Endothelial cell of umbilical vein (primary cell): ENCODE data around the gene SLIT2. TPM values are rescaled to one million over a fixed set of nuclear protein-coding genes. Genes with fewer than 3 reads are reported as not detected.
A peak's percentile ranks its signal among the peaks of the same experiment; 100 is the strongest.

Experiments used
- BruUV-seq: library from RNA; stranded (reverse); fragments of 400-500 nt; replicated peaks from 2 replicates; lab custom pipeline; 2021; lab: Mats Ljungman, UMichigan
- CTCF ChIA-PET: fragments of 300-600, 350-600 bp; sonication (Branson Sonifier 250); formaldehyde crosslinking; loops from one replicate; lab custom pipeline; 2021; ENCODE audit warnings: antibody characterized with exemption, inconsistent platforms; lab: Charles Lee
- POLR2A ChIA-PET: fragments of 300-600, 350-600 bp; sonication (Branson Sonifier 250); formaldehyde crosslinking; loops from one replicate; lab custom pipeline; 2021; ENCODE audit warnings: antibody characterized with exemption, inconsistent platforms; lab: Charles Lee
- DNase-seq: peaks from one replicate; pipeline ENCODE4 v3.0.0-alpha.2; 2011; ENCODE audit warnings: low read depth, low spot score
- FAIRE-seq: peaks from 2 replicates; lab custom pipeline; 2011; peaks lifted over from hg19 to GRCh38; lab: Jason Lieb, UNC
- H2AFZ ChIP-seq: 2 replicates; pipeline ENCODE4 v1.6.0; 2012; ENCODE audit warnings: low read depth, low read length, control low read depth, inconsistent platforms
- H3K27ac ChIP-seq: 2 replicates; pipeline ENCODE4 v1.5.1; 2011; ENCODE audit warnings: low read depth, mild to moderate bottlenecking, control low read depth, low read length, moderate library complexity; ENCODE audit not compliant: insufficient read depth
- H3K27me3 ChIP-seq, 2 experiments: 2 replicates each; pipeline versions ENCODE4 v1.6.0 to v1.6.1; 2011; ENCODE audit warnings: low read length in 2 of 2, mixed read lengths in 1 of 2; ENCODE audit not compliant: control insufficient read depth in 2 of 2, insufficient read depth in 2 of 2
- H3K36me3 ChIP-seq, 2 experiments: 2 replicates in 1 of 2; 3 replicates in 1 of 2; pipeline ENCODE4 v1.5.1; 2011; ENCODE audit warnings: low read length in 2 of 2, mild to moderate bottlenecking in 1 of 2, moderate library complexity in 1 of 2; ENCODE audit not compliant: control insufficient read depth in 2 of 2, insufficient read depth in 2 of 2; ENCODE audit errors: extremely low read depth in 1 of 2
- H3K4me1 ChIP-seq: 3 replicates; pipeline ENCODE4 v1.5.1; 2011; ENCODE audit warnings: mild to moderate bottlenecking, low read length; ENCODE audit not compliant: control insufficient read depth, insufficient read depth; ENCODE audit errors: extremely low read depth
- H3K4me2 ChIP-seq: 2 replicates; pipeline ENCODE4 v1.6.1; 2011; ENCODE audit warnings: low read length, control low read depth, mixed read lengths; ENCODE audit not compliant: insufficient read depth
- H3K4me3 ChIP-seq, 3 experiments: fragments of 200-600 bp in 1 of 3; sonication (generic), shearing (Covaris generic) in 1 of 3; replicated peaks in 1 of 3; 2 replicates each; pipeline ENCODE4 v1.5.1; 2011 to 2016; ENCODE audit warnings: control low read depth in 3 of 3, low read length in 3 of 3, mild to moderate bottlenecking in 2 of 3, inconsistent platforms in 1 of 3, low read depth in 1 of 3, moderate library complexity in 1 of 3; ENCODE audit not compliant: insufficient read depth in 1 of 3
- H3K79me2 ChIP-seq: 2 replicates; pipeline ENCODE4 v1.6.0; 2012; ENCODE audit warnings: low read length, inconsistent platforms; ENCODE audit not compliant: control insufficient read depth, insufficient read depth
- H3K9ac ChIP-seq: replicated peaks from 2 replicates; pipeline ENCODE3; 2011; ENCODE audit warnings: low read length, control low read depth; ENCODE audit not compliant: insufficient read depth; ENCODE audit errors: extremely low read depth
- H3K9me1 ChIP-seq: replicated peaks from 3 replicates; pipeline ENCODE4 v1.6.0; 2011; ENCODE audit warnings: mild to moderate bottlenecking, low read length; ENCODE audit not compliant: control insufficient read depth, insufficient read depth; ENCODE audit errors: extremely low read depth
- H3K9me3 ChIP-seq: replicated peaks from 2 replicates; pipeline ENCODE4 v1.5.1; 2012; ENCODE audit warnings: low read length, inconsistent platforms; ENCODE audit not compliant: control insufficient read depth, insufficient read depth
- H4K20me1 ChIP-seq: replicated peaks from 2 replicates; pipeline ENCODE3; 2011; ENCODE audit warnings: mild to moderate bottlenecking, low read length; ENCODE audit not compliant: control insufficient read depth, insufficient read depth; ENCODE audit errors: extremely low read depth
- FOS ChIP-seq: IDR thresholded peaks from 2 replicates; pipeline ENCODE4 v1.6.1; 2011; ENCODE audit warnings: mild to moderate bottlenecking, low read length, moderate library complexity, borderline replicate concordance; ENCODE audit not compliant: insufficient read depth
- GATA2 ChIP-seq: IDR thresholded peaks from 2 replicates; pipeline ENCODE4 v1.7.0; 2011; ENCODE audit warnings: low read depth, mild to moderate bottlenecking, moderate library complexity, mixed read lengths, low read length; ENCODE audit not compliant: insufficient read length, insufficient read depth
- POLR2AphosphoS5 ChIP-seq: IDR thresholded peaks from 2 replicates; pipeline ENCODE4 v1.6.1; 2012; ENCODE audit warnings: low read depth, mild to moderate bottlenecking, control low read depth, low read length, moderate library complexity; ENCODE audit not compliant: insufficient read depth
- dilution Hi-C: fragments of 300-500 bp; cut with MboI; formaldehyde crosslinking; loops from one replicate; pipeline ENCODE4 v1.15.0; 2019; ENCODE audit warnings: low sequenced_read_pairs; ENCODE audit not compliant: extremely low pct_ligation_motif_present
- intact Hi-C: fragments of 100-400 bp; cut with micrococcal nuclease; formaldehyde crosslinking; loops from one replicate; pipeline ENCODE4 v1.10.0; 2022
- polyA plus RNA-seq, 4 experiments: library from polyadenylated mRNA; depleted of rRNA in 3 of 4; stranded (reverse) in 3 of 4; unstranded in 1 of 4; fragments of >200 nt; gene quantifications; 2 replicates each; pipeline versions ENCODE4 v1.2.1 to v1.2.3, GENCODE V29; 2011 to 2012; ENCODE audit warnings: missing spikeins in 1 of 4
- total RNA-seq: library from RNA; stranded (reverse); gene quantifications from 2 replicates; pipeline ENCODE4 v1.2.3, GENCODE V29; 2021
- TF ChIP-seq, protein P1 (sequence below), 2 donors: IDR thresholded peaks; 1 replicate in 1 of 2; 2 replicates in 1 of 2; pipeline ENCODE4 v1.5.1; 2011; ENCODE audit warnings: low read length in 2 of 2, mild to moderate bottlenecking in 2 of 2, moderate library complexity in 2 of 2, control low read depth in 1 of 2, inconsistent platforms in 1 of 2, low read depth in 1 of 2; ENCODE audit not compliant: insufficient read depth in 1 of 2; ENCODE audit errors: extremely low read depth in 1 of 2

The SLIT2 gene
- total and polyA plus RNA-seq, 2 donors (not counting 3 experiments of a cell fraction or from before 2014, with no cell fraction given), result 9.3 to 22.2 TPM

DNA sequence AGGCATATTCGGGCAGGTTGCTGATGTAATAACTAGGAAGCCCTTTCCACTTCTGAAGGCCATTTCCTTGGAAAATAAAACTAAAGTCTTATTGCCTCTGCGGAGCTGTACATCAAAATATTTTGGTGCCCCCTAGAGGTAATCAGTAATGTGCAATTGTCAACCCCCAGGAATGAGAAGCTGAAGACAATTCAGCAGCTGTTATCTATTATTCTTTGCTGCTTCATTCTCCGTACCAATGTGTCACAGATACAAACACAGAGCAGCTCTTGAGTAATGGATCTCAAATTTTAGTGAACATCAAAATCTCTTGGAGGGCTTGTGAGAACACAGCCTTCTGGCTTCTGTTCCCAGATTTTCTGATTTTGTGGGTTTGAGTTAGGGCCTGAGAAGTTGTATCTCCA, 3.5 kb upstream of the SLIT2 start:
- intact Hi-C loops, result loop anchor here (1.0 to 5.0 kb wide), 5 partner anchors 206 to 1023 kb away; no protein-coding TSS in a partner anchor
- no peak overlapping the region for H3K4me3 ChIP-seq
- H3K4me2 ChIP-seq, result no peak overlapping the region
- no peaks in the 10 kb centered on the region for H3K36me3 ChIP-seq
- ChIA-PET CTCF (interaction anchor here (0.6 to 2.6 kb wide), 117 partner anchors 9 to 1563 kb away, joined by 3 to 29 read pairs (median 4); no protein-coding TSS in a partner anchor), POLR2A (interaction anchor here (1.0 kb wide), 1 partner anchor 146 kb away, joined by 3 read pairs; no protein-coding TSS in a partner anchor)
- no peaks in the 10 kb centered on the region for H3K9me1 ChIP-seq
- H3K4me1 ChIP-seq, result peaks cover 11% of the 10 kb centered on the region
- FAIRE-seq, result peak; percentile 31
- TF ChIP-seq, protein P1, sequence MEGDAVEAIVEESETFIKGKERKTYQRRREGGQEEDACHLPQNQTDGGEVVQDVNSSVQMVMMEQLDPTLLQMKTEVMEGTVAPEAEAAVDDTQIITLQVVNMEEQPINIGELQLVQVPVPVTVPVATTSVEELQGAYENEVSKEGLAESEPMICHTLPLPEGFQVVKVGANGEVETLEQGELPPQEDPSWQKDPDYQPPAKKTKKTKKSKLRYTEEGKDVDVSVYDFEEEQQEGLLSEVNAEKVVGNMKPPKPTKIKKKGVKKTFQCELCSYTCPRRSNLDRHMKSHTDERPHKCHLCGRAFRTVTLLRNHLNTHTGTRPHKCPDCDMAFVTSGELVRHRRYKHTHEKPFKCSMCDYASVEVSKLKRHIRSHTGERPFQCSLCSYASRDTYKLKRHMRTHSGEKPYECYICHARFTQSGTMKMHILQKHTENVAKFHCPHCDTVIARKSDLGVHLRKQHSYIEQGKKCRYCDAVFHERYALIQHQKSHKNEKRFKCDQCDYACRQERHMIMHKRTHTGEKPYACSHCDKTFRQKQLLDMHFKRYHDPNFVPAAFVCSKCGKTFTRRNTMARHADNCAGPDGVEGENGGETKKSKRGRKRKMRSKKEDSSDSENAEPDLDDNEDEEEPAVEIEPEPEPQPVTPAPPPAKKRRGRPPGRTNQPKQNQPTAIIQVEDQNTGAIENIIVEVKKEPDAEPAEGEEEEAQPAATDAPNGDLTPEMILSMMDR (IDR thresholded peaks at IDR 0.05; ENCODE audit: extremely low read depth in 1 of 2, insufficient read depth in 1 of 2, low read depth in 1 of 2, low read length in 2 of 2), result peak; percentile 55 to 58
- TF ChIP-seq GATA2 (peak; percentile 9), POLR2AphosphoS5 (no peak)
- dilution Hi-C loops, result no loop called here
- DNase-seq, result peak; percentile 76
- H3K9ac ChIP-seq, result no peak overlapping the region
- peak overlapping the region; percentile 13 for H2AFZ ChIP-seq
- no peaks in the 10 kb centered on the region for H4K20me1 ChIP-seq
- no TSS peak for BruUV-seq
- H3K9me3 ChIP-seq, result no peaks in the 10 kb centered on the region
- H3K27me3 ChIP-seq, result no peaks in the 10 kb centered on the region
- no peak overlapping the region for H3K27ac ChIP-seq
- peaks cover 6% of the 10 kb centered on the region for H3K79me2 ChIP-seq

DNA sequence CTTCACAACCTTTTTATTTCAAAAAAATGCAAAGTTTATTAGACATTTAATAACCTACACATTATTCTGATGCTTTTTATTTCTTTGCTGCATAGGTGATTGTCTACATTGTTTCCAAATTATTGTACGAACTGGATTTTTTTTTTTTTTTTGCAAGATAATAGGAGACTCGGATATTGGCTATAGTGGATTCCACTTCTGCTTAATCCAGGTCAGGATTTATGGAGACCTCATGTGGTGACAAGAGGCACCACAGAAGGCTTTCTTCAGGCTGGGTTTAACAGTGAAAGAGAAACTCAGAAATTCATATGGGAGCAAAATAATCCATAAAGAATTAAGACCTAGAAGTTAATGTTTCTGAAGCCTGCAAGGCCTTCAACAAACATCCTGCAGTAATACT, 2.4 kb upstream of the SLIT2 start:
- H2AFZ ChIP-seq, result no peak overlapping the region
- DNase-seq, result peak; percentile 57
- no peaks in the 10 kb centered on the region for H3K9me1 ChIP-seq
- no peaks in the 10 kb centered on the region for H3K36me3 ChIP-seq
- no peak for TF ChIP-seq FOS
- TF ChIP-seq, protein P1 (IDR thresholded peaks at IDR 0.05; ENCODE audit: extremely low read depth in 1 of 2, insufficient read depth in 1 of 2, low read depth in 1 of 2, low read length in 2 of 2), result peak; percentile 35 to 55
- H3K4me2 ChIP-seq, result no peak overlapping the region
- H3K4me1 ChIP-seq, result peaks cover 18% of the 10 kb centered on the region
- POLR2A ChIA-PET, result no interaction called here
- H3K9me3 ChIP-seq, result no peaks in the 10 kb centered on the region
- H3K27ac ChIP-seq, result no peak overlapping the region
- dilution Hi-C loops (no loop called here), intact Hi-C loops (loop anchor here (1.0 to 5.0 kb wide), 5 partner anchors 207 to 1560 kb away; no protein-coding TSS in a partner anchor)
- no peak overlapping the region for H3K9ac ChIP-seq
- peaks cover 18% of the 10 kb centered on the region for H3K79me2 ChIP-seq
- no peaks in the 10 kb centered on the region for H3K27me3 ChIP-seq
- FAIRE-seq, result no peak
- CTCF ChIA-PET, result interaction anchor here (1.0 to 2.6 kb wide), 21 partner anchors 23 to 1561 kb away, joined by 3 to 29 read pairs (median 5); no protein-coding TSS in a partner anchor
- H3K4me3 ChIP-seq, result no peak overlapping the region
- no TSS peak for BruUV-seq
- H4K20me1 ChIP-seq, result no peaks in the 10 kb centered on the region
